ENCODE data around the gene MYH7B.

The MYH7B gene

GRCh38 chr20:34980543-34981233 lies 25.0 kb downstream of the MYH7B start:
- TF ChIP-seq POLR2AphosphoS5 (IDR thresholded peaks at IDR 0.05; ENCODE audit: low read depth, low read length) (no peak), POLR2A (IDR thresholded peaks at IDR 0.05; ENCODE audit: low read depth, low read length) (no peak)
- DNase-seq (ENCODE audit: insufficient read length) (no peak), FAIRE-seq (no peak)

DNA sequence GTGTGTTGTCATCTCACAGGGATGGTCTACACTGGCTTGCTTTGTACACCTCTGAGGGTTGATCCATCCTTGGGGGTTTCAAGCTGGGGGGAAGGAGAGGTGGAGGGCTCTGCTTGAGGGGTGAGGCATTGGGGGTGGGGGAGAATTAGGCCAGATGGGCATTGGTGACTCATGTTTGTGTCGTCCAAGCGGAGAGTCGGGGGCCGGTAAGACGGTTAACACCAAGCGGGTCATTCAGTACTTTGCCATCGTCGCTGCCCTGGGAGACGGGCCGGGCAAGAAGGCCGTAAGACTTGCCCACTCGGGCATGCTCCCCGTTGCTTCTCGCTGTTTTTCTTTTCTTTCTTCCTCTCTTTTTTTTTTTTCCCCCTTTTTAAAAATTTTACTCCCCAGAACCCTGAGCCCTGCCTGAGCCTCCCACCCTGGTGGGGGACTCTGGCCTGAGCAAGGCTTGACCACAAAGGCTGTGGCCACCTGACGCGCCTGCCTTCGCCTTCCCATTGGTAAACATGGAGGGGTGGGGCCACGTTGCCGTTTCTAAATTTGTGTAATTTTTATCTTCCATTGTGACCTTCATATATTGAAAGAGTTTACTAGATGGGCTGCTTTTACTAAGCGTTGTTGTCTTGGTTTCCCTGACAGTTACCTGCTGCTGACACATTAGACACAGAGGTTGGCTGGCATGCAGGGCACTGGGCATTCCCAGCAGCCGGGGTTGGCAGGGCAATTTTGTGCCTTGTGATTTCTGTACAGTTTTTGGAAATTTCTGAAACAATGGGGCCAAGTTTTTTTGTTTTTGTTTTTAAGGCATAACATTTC lies 26.8 kb downstream of the MYH7B start:
- DNase-seq (ENCODE audit: insufficient read length), result no peak
- TF ChIP-seq TAF1 (IDR thresholded peaks at IDR 0.05; ENCODE audit: borderline replicate concordance, low read depth, low read length) (no peak), POLR2AphosphoS5 (IDR thresholded peaks at IDR 0.05; ENCODE audit: low read depth, low read length) (no peak), POLR2A (IDR thresholded peaks at IDR 0.05; ENCODE audit: low read depth, low read length) (no peak)
- FAIRE-seq, result no peak

DNA sequence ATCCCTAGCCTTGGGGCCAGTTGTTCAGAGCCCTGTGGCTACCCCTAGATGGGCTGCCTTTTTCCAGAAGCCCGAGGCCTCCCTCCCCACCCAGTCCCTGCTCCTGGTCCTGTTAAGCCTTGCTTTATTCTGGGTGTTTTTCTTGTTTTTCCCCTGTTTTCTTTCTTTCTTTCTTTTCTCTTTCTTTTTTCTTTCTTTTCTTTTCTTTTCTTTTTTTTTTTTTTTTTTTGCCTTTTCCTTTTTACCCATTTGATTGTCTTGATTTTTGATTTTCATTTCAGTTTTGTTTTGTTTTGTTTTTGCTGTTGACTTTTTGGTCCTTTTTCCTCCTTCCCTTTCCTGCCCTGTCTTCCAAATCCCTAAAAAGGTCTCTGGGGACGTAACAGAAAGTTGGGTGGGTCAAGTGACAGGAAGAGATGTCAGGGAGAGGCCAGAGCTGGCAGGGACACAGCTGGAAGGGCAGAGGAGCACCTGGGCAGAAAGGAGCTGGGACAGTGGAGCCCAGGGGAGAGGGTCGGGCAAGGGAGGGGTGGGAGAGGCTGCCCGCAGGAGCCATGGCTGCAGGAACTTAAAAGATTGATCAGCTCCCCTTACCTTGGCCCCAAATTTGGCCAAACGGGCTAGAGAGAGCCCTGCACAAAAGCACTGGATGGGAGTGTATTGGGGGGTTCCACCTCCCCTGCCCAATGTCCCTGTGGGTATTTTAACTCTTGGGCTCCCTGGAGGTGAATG lies 27.6 kb downstream of the MYH7B start:
- no peak for TF ChIP-seq POLR2A (IDR thresholded peaks at IDR 0.05; ENCODE audit: low read depth, low read length)
- no peak for DNase-seq (ENCODE audit: insufficient read length)
- FAIRE-seq, result no peak

DNA sequence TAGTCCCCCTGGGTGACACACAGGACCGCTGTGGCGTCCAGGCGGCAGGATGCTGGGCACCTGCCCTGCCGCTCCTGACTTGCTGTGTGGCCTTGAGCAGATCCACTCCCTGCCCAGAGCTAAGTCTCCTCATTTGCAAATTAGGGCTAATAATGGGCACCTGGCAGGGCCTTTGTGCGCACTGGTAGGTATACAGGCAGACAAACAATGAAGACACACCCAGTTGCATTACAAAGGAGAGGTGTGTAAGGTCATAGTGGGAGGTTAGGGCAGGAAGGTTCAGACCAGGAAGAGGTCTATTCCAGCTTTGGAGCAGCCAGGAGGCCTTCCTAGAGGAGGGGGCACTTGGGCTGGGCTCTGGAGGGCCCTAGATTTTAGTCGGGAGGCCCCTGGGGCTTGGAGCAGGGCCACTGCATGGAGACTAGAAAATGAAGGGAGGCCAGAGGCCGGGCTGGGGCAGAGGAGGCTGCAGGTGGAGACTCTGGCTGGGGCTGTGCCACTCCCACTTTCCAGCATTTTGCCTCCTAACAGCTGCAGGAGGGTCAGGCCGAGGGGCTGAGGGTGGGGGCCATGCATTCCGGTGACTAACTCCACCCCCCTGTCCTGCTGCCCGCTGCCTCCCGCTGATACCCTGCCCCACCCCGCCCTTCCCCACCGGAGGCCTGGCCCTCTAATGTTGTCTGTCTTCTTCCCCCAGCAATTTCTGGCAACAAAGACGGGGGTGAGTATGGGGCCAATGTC lies 28.5 kb downstream of the MYH7B start:
- DNase-seq (ENCODE audit: insufficient read length) (no peak), FAIRE-seq (no peak)
- TF ChIP-seq POLR2AphosphoS5 (IDR thresholded peaks at IDR 0.05; ENCODE audit: low read depth, low read length) (no peak), POLR2A (IDR thresholded peaks at IDR 0.05; ENCODE audit: low read depth, low read length) (no peak), TAF1 (IDR thresholded peaks at IDR 0.05; ENCODE audit: borderline replicate concordance, low read depth, low read length) (no peak)

DNA sequence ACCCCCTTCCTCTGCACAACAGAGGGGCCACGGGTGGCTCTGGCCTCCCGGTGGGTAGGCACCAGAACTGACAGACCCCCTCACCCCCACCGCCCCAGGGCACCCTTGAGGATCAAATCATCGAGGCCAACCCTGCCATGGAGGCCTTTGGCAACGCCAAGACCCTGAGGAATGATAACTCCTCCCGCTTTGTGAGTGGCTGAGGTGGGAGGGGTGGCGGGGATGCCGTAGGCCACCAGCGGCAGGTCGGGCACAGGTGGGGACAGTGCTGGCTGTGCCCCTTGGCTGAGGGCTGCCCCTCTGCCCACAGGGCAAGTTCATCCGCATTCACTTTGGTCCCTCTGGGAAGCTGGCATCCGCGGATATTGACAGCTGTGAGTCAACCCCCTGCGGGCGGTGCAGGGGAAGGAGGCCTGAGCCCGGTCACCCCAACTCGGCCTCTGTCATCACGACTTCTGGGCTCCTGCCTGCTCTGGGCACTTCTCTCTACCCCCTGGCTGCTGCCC lies 29.1 kb downstream of the MYH7B start:
- FAIRE-seq, result no peak
- DNase-seq (ENCODE audit: insufficient read length), result no peak
- TF ChIP-seq TAF1 (IDR thresholded peaks at IDR 0.05; ENCODE audit: borderline replicate concordance, low read depth, low read length) (no peak), POLR2A (IDR thresholded peaks at IDR 0.05; ENCODE audit: low read depth, low read length) (no peak), POLR2AphosphoS5 (IDR thresholded peaks at IDR 0.05; ENCODE audit: low read depth, low read length) (no peak)

GRCh38 chr20:34985461-34986310 lies 30.0 kb downstream of the MYH7B start:
- FAIRE-seq, result no peak
- TF ChIP-seq POLR2A (IDR thresholded peaks at IDR 0.05; ENCODE audit: low read depth, low read length) (no peak), TAF1 (IDR thresholded peaks at IDR 0.05; ENCODE audit: borderline replicate concordance, low read depth, low read length) (no peak), POLR2AphosphoS5 (IDR thresholded peaks at IDR 0.05; ENCODE audit: low read depth, low read length) (no peak)
- DNase-seq (ENCODE audit: insufficient read length), result no peak

DNA sequence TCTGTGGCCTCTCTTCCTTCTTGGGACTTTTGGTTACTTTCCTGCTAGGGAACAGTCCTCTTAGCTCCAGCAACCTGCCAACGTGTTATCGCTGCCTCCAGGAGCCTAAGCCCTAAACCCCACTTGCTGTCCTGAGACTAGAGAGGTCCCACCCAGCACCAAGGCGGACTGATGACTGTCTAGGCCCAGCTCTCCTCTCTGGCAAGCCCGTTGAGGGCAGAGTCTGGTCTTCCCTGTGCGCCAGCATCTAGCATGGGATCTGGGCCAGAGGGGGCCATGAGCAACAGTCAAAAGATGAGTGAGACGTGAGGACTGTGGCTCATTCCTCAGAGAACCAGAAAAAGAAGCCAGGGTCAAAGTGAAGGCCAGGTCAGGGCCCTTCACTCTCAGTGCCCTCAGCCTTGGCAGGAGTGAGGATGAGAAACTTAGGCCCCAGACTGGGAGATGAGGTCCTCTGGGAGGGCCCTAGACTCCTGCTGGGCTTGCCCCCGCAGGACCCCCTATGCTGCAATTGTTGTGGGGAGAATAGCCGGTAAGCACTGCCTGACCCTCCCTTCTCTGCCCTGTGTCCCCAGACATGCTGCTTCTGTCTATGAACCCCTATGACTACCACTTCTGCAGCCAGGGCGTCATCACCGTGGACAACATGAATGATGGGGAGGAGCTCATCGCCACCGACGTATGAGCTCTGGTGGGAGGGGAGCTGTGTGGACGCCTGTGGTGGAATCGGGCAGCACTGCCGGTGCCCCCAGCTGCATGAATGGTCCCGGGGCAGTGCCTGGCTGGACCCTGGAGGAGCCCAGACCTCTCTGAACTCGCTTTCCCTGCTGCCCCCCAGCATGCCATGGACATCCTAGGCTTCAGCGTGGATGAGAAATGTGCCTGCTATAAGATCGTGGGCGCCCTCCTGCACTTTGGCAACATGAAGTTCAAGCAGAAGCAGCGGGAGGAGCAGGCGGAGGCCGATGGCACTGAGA lies 30.9 kb downstream of the MYH7B start:
- DNase-seq (ENCODE audit: insufficient read length), result no peak
- no peak for FAIRE-seq
- TF ChIP-seq TAF1 (IDR thresholded peaks at IDR 0.05; ENCODE audit: borderline replicate concordance, low read depth, low read length) (no peak), POLR2AphosphoS5 (IDR thresholded peaks at IDR 0.05; ENCODE audit: low read depth, low read length) (no peak), POLR2A (IDR thresholded peaks at IDR 0.05; ENCODE audit: low read depth, low read length) (no peak)

GRCh38 chr20:34987288-34988190 lies 31.9 kb downstream of the MYH7B start:
- no peak for DNase-seq (ENCODE audit: insufficient read length)
- TF ChIP-seq POLR2A (IDR thresholded peaks at IDR 0.05; ENCODE audit: low read depth, low read length) (no peak), POLR2AphosphoS5 (IDR thresholded peaks at IDR 0.05; ENCODE audit: low read depth, low read length) (no peak), TAF1 (IDR thresholded peaks at IDR 0.05; ENCODE audit: borderline replicate concordance, low read depth, low read length) (no peak)
- no peak for FAIRE-seq

DNA sequence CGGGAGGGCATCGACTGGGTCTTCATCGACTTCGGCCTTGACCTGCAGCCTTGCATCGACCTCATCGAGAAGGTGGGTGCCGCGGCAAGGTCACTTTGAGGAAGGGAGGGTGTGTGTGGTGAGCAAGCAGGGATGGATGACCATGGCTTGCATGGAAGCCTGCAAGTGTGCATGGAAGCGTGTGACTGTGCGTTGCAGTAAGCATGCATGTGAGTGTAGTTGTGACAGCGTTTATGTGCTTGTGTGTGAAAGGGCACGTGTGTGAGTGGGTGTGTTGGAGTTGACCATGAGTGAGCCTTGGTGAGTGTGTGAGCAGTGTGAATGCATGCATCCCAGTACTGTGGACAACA lies 32.5 kb downstream of the MYH7B start:
- FAIRE-seq, result no peak
- no peak for TF ChIP-seq POLR2A (IDR thresholded peaks at IDR 0.05; ENCODE audit: low read depth, low read length)
- no peak for TF ChIP-seq TAF1 (IDR thresholded peaks at IDR 0.05; ENCODE audit: borderline replicate concordance, low read depth, low read length)
- no peak for TF ChIP-seq POLR2AphosphoS5 (IDR thresholded peaks at IDR 0.05; ENCODE audit: low read depth, low read length)
- no peak for DNase-seq (ENCODE audit: insufficient read length)
